Adrenal gland (tissue), 5 donors: Measurements from ENCODE around the gene IFNAR1.

Experiments used
- POLR2A ChIP-seq, 2 donors: fragments of 450-650 bp; IDR thresholded peaks; one replicate each; pipeline ENCODE4 v1.6.1; 2017; ENCODE audit warnings: antibody characterized with exemption in 2 of 2, mild to moderate bottlenecking in 2 of 2, moderate library complexity in 1 of 2
- TF ChIP-seq, protein P1 (sequence below), 6 experiments: fragments of 450-650 bp in 4 of 6; fragments of 200-600 bp in 2 of 6; sonication (generic) in 1 of 6; IDR thresholded peaks; 1 replicate in 5 of 6; 2 replicates in 1 of 6; pipeline versions ENCODE4 v1.5.1 to v1.8.0; 2016 to 2021; ENCODE audit warnings: antibody characterized with exemption in 6 of 6, mild to moderate bottlenecking in 2 of 6, moderate library complexity in 1 of 6
- donor health status: DM: no; HTN: no; CAD: no.

DNA sequence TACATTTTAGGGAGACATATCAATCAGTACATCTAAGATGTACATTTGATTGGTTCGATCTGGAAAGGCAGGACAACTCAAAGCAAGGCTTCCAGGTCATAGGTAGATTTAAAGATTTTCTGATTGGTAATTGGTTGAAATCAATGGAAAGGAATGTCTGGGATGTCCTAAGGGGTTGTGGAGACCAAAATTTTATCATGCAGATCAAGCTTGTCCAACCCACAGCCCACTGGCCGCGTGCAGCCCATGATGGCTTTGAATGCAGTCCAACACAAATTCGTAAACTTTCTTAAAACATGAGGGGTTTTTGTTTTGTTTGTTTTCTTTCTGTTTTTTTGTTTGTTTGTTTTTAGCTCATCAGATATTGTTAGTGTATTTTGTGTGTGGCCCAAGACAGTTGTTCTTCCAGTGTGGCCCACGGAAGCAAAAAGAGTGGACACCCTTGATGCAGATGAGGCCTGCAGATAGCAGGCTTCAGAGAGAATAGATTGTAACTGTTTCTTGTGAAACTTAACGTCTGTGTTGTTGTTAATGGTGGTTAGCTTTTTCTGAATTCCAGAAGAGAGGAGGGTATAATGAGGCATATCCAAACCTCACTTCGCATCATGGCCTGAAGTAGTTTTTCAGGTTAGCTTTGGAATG, 3.1 kb downstream of the IFNAR1 start:
- TF ChIP-seq, protein P1, sequence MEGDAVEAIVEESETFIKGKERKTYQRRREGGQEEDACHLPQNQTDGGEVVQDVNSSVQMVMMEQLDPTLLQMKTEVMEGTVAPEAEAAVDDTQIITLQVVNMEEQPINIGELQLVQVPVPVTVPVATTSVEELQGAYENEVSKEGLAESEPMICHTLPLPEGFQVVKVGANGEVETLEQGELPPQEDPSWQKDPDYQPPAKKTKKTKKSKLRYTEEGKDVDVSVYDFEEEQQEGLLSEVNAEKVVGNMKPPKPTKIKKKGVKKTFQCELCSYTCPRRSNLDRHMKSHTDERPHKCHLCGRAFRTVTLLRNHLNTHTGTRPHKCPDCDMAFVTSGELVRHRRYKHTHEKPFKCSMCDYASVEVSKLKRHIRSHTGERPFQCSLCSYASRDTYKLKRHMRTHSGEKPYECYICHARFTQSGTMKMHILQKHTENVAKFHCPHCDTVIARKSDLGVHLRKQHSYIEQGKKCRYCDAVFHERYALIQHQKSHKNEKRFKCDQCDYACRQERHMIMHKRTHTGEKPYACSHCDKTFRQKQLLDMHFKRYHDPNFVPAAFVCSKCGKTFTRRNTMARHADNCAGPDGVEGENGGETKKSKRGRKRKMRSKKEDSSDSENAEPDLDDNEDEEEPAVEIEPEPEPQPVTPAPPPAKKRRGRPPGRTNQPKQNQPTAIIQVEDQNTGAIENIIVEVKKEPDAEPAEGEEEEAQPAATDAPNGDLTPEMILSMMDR (IDR thresholded peaks at IDR 0.05), result no peak
- TF ChIP-seq POLR2A (IDR thresholded peaks at IDR 0.05), result no peak
